ENCODE data around the gene MRC1. TPM values are rescaled to one million over a fixed set of nuclear protein-coding genes. Genes with fewer than 3 reads are reported as not detected.

MRC1 gene
- polyA plus RNA-seq, 3 donors: 0.11 to 0.41 (median 0.34) TPM

DNA sequence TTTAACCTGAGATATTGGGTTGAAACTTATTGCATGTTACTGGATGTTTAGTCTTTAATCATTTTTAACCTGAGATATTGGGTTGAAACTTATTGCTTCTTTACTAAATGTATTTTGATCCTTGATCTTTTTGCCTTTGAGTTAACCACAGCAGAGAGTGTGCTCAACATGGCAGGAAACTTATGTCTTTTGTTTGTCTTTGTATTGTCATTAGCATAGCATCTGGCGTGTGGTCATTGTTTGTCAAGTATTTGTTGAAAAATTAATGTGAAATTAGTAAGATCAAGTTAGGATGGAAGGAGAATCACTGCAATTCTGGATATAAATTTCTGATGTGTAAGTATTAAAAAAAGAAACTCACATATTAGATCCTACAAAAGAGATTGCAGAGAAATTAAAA is 8.2 kb downstream of the MRC1 start:
- intact Hi-C loops (cut with micrococcal nuclease): no loop called here
- Mint-ChIP-seq H3K27me3 (ENCODE audit: low read depth in 3 of 3) (peaks cover 0 to 3% (median 0%) of the 10 kb centered on the region in 3 donors), H3K27ac (no peak overlapping the region), H3K4me1 (peaks cover 47% of the 10 kb centered on the region), H3K36me3 (no peaks in the 10 kb centered on the region), H3K4me3 (no peak overlapping the region), H3K9me3 (no peaks in the 10 kb centered on the region)
- Histone ChIP-seq H3K9me3 (replicated peaks in 1 of 2; ENCODE audit: control insufficient read depth in 1 of 2, insufficient read depth in 1 of 2, low read length in 2 of 2) (no peaks in the 10 kb centered on the region), H3K79me2 (ENCODE audit: insufficient read depth, low read length) (no peaks in the 10 kb centered on the region), H3K27me3 (ENCODE audit: control insufficient read depth in 2 of 2, insufficient read depth in 2 of 2, low read length in 2 of 2) (no peaks in the 10 kb centered on the region), H2AFZ (ENCODE audit: insufficient read depth, low read depth, low read length, poor library complexity, severe bottlenecking) (no peak overlapping the region), H3K36me3 (replicated peaks in 1 of 2; ENCODE audit: control insufficient read depth in 1 of 2, insufficient read depth in 2 of 2, low read length in 2 of 2) (no peaks in the 10 kb centered on the region), H3K4me3 (replicated peaks in 1 of 3; ENCODE audit: low read depth in 2 of 3, low read length in 3 of 3) (no peak overlapping the region), H3K4me2 (replicated peaks; ENCODE audit: extremely low read depth, low read length, poor library complexity, severe bottlenecking) (no peak overlapping the region), H3K27ac (ENCODE audit: low read depth in 1 of 2, low read length in 2 of 2) (no peak overlapping the region), H3K9ac (ENCODE audit: insufficient read depth, low read length, poor library complexity, severe bottlenecking) (no peak overlapping the region), H4K20me1 (ENCODE audit: insufficient read depth, low read length) (no peaks in the 10 kb centered on the region), H3K4me1 (ENCODE audit: control insufficient read depth in 1 of 2, insufficient read depth in 2 of 2, low read length in 2 of 2) (peaks cover 34 to 37% of the 10 kb centered on the region in 2 donors)
- no CpG with 5 or more reads among the region's 1 CpG for WGBS (ENCODE audit: insufficient coverage)
- TF ChIP-seq, protein P1, sequence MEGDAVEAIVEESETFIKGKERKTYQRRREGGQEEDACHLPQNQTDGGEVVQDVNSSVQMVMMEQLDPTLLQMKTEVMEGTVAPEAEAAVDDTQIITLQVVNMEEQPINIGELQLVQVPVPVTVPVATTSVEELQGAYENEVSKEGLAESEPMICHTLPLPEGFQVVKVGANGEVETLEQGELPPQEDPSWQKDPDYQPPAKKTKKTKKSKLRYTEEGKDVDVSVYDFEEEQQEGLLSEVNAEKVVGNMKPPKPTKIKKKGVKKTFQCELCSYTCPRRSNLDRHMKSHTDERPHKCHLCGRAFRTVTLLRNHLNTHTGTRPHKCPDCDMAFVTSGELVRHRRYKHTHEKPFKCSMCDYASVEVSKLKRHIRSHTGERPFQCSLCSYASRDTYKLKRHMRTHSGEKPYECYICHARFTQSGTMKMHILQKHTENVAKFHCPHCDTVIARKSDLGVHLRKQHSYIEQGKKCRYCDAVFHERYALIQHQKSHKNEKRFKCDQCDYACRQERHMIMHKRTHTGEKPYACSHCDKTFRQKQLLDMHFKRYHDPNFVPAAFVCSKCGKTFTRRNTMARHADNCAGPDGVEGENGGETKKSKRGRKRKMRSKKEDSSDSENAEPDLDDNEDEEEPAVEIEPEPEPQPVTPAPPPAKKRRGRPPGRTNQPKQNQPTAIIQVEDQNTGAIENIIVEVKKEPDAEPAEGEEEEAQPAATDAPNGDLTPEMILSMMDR (IDR thresholded peaks at IDR 0.05): no peak
- DNase-seq: no peak

GRCh38 chr10:17817790-17818189 is 8.6 kb downstream of the MRC1 start:
- Histone ChIP-seq H3K79me2 (ENCODE audit: insufficient read depth, low read length) (no peaks in the 10 kb centered on the region), H3K9ac (ENCODE audit: insufficient read depth, low read length, poor library complexity, severe bottlenecking) (no peak overlapping the region), H3K4me3 (replicated peaks in 1 of 3; ENCODE audit: low read depth in 2 of 3, low read length in 3 of 3) (no peak overlapping the region), H3K4me2 (replicated peaks; ENCODE audit: extremely low read depth, low read length, poor library complexity, severe bottlenecking) (no peak overlapping the region), H3K4me1 (ENCODE audit: control insufficient read depth in 1 of 2, insufficient read depth in 2 of 2, low read length in 2 of 2) (peaks cover 39 to 42% of the 10 kb centered on the region in 2 donors), H3K9me3 (replicated peaks in 1 of 2; ENCODE audit: control insufficient read depth in 1 of 2, insufficient read depth in 1 of 2, low read length in 2 of 2) (no peaks in the 10 kb centered on the region), H3K27me3 (ENCODE audit: control insufficient read depth in 2 of 2, insufficient read depth in 2 of 2, low read length in 2 of 2) (no peaks in the 10 kb centered on the region), H2AFZ (ENCODE audit: insufficient read depth, low read depth, low read length, poor library complexity, severe bottlenecking) (no peak overlapping the region), H4K20me1 (ENCODE audit: insufficient read depth, low read length) (no peaks in the 10 kb centered on the region), H3K36me3 (replicated peaks in 1 of 2; ENCODE audit: control insufficient read depth in 1 of 2, insufficient read depth in 2 of 2, low read length in 2 of 2) (no peaks in the 10 kb centered on the region), H3K27ac (ENCODE audit: low read depth in 1 of 2, low read length in 2 of 2) (no peak overlapping the region)
- 100% methylated on average over 1 of the region's 3 CpGs for WGBS (ENCODE audit: insufficient coverage)
- Mint-ChIP-seq H3K4me3 (no peak overlapping the region), H3K27me3 (ENCODE audit: low read depth in 3 of 3) (peaks cover 0 to 3% (median 0%) of the 10 kb centered on the region in 3 donors), H3K36me3 (no peaks in the 10 kb centered on the region), H3K4me1 (peaks cover 51% of the 10 kb centered on the region), H3K9me3 (no peaks in the 10 kb centered on the region), H3K27ac (no peak overlapping the region)
- intact Hi-C loops (cut with micrococcal nuclease): no loop called here
- no peak for DNase-seq
- TF ChIP-seq, protein P1 (IDR thresholded peaks at IDR 0.05): no peak

All from CD14-positive monocyte (primary cell).